HEK293 (cell line): Measurements from ENCODE around the gene NFATC3.

ENCODE experiments used
- FEZF1 ChIP-seq: fragments of 450-650 bp; formaldehyde crosslinking; IDR thresholded peaks from 2 replicates; pipeline ENCODE4 v1.5.1; 2016; ENCODE audit warnings: missing biosample characterization, missing genetic modification characterization
- KLF10 ChIP-seq: fragments of 450-650 bp; IDR thresholded peaks from 2 replicates; pipeline ENCODE4 v1.5.1; 2018; ENCODE audit warnings: missing biosample characterization, mild to moderate bottlenecking, missing genetic modification characterization
- PRDM2 ChIP-seq: fragments of 450-650 bp; formaldehyde crosslinking; IDR thresholded peaks from 2 replicates; pipeline ENCODE4 v1.5.1; 2016; ENCODE audit warnings: missing biosample characterization, missing genetic modification characterization, borderline replicate concordance
- WT1 ChIP-seq: fragments of 450-650 bp; formaldehyde crosslinking; IDR thresholded peaks from 2 replicates; pipeline ENCODE4 v1.5.1; 2016; ENCODE audit warnings: missing biosample characterization, missing genetic modification characterization
- ZBTB48 ChIP-seq: fragments of 450-650 bp; formaldehyde crosslinking; IDR thresholded peaks from 2 replicates; pipeline ENCODE4 v1.5.1; 2016; ENCODE audit warnings: missing biosample characterization, missing genetic modification characterization
- ZBTB6 ChIP-seq: fragments of 450-650 bp; formaldehyde crosslinking; IDR thresholded peaks from 2 replicates; pipeline ENCODE4 v1.5.1; 2017; ENCODE audit warnings: missing biosample characterization, missing genetic modification characterization
- ZIC2 ChIP-seq: fragments of 450-650 bp; formaldehyde crosslinking; IDR thresholded peaks from 2 replicates; pipeline ENCODE4 v1.5.1; 2016; ENCODE audit warnings: missing biosample characterization, missing genetic modification characterization
- ZNF175 ChIP-seq: fragments of 450-650 bp; formaldehyde crosslinking; IDR thresholded peaks from 2 replicates; pipeline ENCODE4 v1.5.1; 2016; ENCODE audit warnings: missing biosample characterization, missing genetic modification characterization
- ZNF2 ChIP-seq: fragments of 450-650 bp; formaldehyde crosslinking; IDR thresholded peaks from 2 replicates; pipeline ENCODE4 v1.5.1; 2016; ENCODE audit warnings: missing biosample characterization, missing genetic modification characterization
- ZNF24 ChIP-seq: fragments of 450-650 bp; formaldehyde crosslinking; IDR thresholded peaks from 2 replicates; pipeline ENCODE4 v1.5.1; 2016; ENCODE audit warnings: missing biosample characterization, missing genetic modification characterization
- ZNF292 ChIP-seq: fragments of 450-650 bp; formaldehyde crosslinking; IDR thresholded peaks from 2 replicates; pipeline ENCODE4 v1.5.1; 2016; ENCODE audit warnings: low read depth, missing biosample characterization, missing genetic modification characterization, borderline replicate concordance
- ZNF544 ChIP-seq: fragments of 450-650 bp; formaldehyde crosslinking; IDR thresholded peaks from 2 replicates; pipeline ENCODE4 v1.5.0; 2017; ENCODE audit warnings: missing biosample characterization, missing genetic modification characterization
- ZNF549 ChIP-seq: fragments of 450-650 bp; IDR thresholded peaks from 2 replicates; pipeline ENCODE4 v1.5.1; 2018; ENCODE audit warnings: missing biosample characterization, missing genetic modification characterization, mild to moderate bottlenecking, inconsistent platforms, moderate library complexity
- ZNF580 ChIP-seq: fragments of 450-650 bp; formaldehyde crosslinking; IDR thresholded peaks from 2 replicates; pipeline ENCODE4 v1.5.1; 2016; ENCODE audit warnings: missing biosample characterization, missing genetic modification characterization
- ZNF596 ChIP-seq: fragments of 450-650 bp; IDR thresholded peaks from 2 replicates; pipeline ENCODE4 v1.5.0; 2018; ENCODE audit warnings: missing biosample characterization, mild to moderate bottlenecking, missing genetic modification characterization, moderate library complexity
- ZNF600 ChIP-seq: fragments of 450-650 bp; formaldehyde crosslinking; IDR thresholded peaks from 2 replicates; pipeline ENCODE4 v1.5.1; 2016; ENCODE audit warnings: missing biosample characterization, missing genetic modification characterization
- ZNF624 ChIP-seq: fragments of 450-650 bp; formaldehyde crosslinking; IDR thresholded peaks from 2 replicates; pipeline ENCODE4 v1.5.1; 2017; ENCODE audit warnings: missing biosample characterization, missing genetic modification characterization
- ZNF692 ChIP-seq: fragments of 450-650 bp; formaldehyde crosslinking; IDR thresholded peaks from 2 replicates; pipeline ENCODE4 v1.5.1; 2016; ENCODE audit warnings: missing biosample characterization, missing genetic modification characterization
- ZNF747 ChIP-seq: fragments of 450-650 bp; formaldehyde crosslinking; IDR thresholded peaks from 2 replicates; pipeline ENCODE4 v1.5.1; 2016; ENCODE audit warnings: missing biosample characterization, missing genetic modification characterization
- ZNF843 ChIP-seq: fragments of 450-650 bp; formaldehyde crosslinking; IDR thresholded peaks from 2 replicates; pipeline ENCODE4 v1.5.1; 2016; ENCODE audit warnings: missing biosample characterization, missing genetic modification characterization
- TF ChIP-seq, protein P1 (sequence below): fragments of 450-650 bp; formaldehyde crosslinking; IDR thresholded peaks from 2 replicates; pipeline ENCODE4 v1.5.1; 2016; ENCODE audit warnings: missing biosample characterization, missing genetic modification characterization
- TF ChIP-seq, protein P2 (sequence below): fragments of 450-650 bp; formaldehyde crosslinking; IDR thresholded peaks from 2 replicates; pipeline ENCODE4 v1.5.1; 2017; ENCODE audit warnings: missing biosample characterization, missing genetic modification characterization
- TF ChIP-seq, protein P3 (sequence below): fragments of 450-650 bp; formaldehyde crosslinking; IDR thresholded peaks from 2 replicates; pipeline ENCODE4 v1.5.1; 2016; ENCODE audit warnings: missing biosample characterization, missing genetic modification characterization

The NFATC3 gene

DNA sequence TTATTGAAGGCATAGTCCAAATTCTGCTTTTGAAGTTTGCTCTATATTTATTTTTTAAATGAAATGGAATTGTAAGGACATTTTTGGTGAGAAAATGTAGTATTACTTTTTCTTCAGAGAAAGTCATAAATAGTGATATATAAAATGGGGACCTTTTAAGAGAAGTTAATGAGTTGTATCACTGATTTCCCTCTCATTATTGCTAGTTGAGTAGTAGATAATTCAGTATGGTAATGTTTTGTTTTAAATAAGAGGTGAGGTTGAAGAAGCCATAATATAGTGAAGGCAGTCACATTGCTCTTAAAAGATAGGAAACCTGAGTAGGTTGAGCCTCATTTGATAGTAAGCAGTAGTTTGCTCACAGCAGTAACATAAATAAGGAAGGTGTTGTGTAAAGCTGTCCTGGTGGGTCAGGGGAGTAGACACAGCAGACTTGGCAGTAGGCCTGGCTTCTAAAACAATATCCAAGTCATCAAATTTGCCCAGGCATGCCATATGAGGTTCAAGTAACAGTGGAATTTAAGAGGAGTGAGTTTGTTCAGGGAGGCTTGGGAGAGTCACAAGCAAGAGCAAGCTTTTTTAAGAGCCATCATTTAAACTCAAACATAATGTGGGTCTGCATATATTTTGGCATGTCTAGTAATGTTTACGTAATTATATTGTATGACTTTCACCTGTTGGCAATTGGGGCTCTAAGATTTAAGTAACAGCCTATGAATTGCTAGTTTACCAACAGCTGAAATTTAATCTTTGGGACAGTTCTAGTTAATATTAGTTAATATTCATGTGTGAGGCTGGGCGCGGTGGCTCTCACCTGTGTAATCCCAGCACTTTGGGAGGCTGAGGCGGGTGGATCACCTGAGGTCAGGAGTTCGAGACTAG lies 6.5 kb downstream of the NFATC3 start (continued):
- no peak for TF ChIP-seq ZNF544 (tag by site-specific recombination)
- TF ChIP-seq ZNF2, result 0 out of 2 replicates have a peak, but pooled peaks have one; percentile 19
- peak; percentile 60; the same call in 1 of the 2 replicates for TF ChIP-seq KLF10
- no peak for TF ChIP-seq PRDM2 (tag by site-specific recombination)
- TF ChIP-seq ZBTB6 (tag by site-specific recombination), result no peak
- TF ChIP-seq ZNF624 (tag by site-specific recombination), result no peak
- peak; percentile 80 for TF ChIP-seq FEZF1
- peak; percentile 81 for TF ChIP-seq ZIC2 (tag by site-specific recombination)
- TF ChIP-seq ZNF175 (tag by site-specific recombination), result no peak
- TF ChIP-seq, protein P1, sequence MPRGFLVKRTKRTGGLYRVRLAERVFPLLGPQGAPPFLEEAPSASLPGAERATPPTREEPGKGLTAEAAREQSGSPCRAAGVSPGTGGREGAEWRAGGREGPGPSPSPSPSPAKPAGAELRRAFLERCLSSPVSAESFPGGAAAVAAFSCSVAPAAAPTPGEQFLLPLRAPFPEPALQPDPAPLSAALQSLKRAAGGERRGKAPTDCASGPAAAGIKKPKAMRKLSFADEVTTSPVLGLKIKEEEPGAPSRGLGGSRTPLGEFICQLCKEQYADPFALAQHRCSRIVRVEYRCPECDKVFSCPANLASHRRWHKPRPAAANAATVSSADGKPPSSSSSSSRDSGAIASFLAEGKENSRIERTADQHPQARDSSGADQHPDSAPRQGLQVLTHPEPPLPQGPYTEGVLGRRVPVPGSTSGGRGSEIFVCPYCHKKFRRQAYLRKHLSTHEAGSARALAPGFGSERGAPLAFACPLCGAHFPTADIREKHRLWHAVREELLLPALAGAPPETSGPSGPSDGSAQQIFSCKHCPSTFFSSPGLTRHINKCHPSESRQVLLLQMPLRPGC (tag by site-specific recombination), result peak; percentile 50; the same call in 1 of the 2 replicates
- 0 out of 2 replicates have a peak, but pooled peaks have one; percentile 17 for TF ChIP-seq ZNF24
- TF ChIP-seq WT1, result peak; percentile 99
- peak; percentile 35; the same call in 1 of the 2 replicates for TF ChIP-seq ZNF580 (tag by site-specific recombination)
- TF ChIP-seq ZBTB48, result no peak
- no peak for TF ChIP-seq ZNF292 (tag by site-specific recombination)
- no peak for TF ChIP-seq ZNF747
- TF ChIP-seq, protein P2, sequence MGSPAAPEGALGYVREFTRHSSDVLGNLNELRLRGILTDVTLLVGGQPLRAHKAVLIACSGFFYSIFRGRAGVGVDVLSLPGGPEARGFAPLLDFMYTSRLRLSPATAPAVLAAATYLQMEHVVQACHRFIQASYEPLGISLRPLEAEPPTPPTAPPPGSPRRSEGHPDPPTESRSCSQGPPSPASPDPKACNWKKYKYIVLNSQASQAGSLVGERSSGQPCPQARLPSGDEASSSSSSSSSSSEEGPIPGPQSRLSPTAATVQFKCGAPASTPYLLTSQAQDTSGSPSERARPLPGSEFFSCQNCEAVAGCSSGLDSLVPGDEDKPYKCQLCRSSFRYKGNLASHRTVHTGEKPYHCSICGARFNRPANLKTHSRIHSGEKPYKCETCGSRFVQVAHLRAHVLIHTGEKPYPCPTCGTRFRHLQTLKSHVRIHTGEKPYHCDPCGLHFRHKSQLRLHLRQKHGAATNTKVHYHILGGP (tag by site-specific recombination), result no peak
- TF ChIP-seq, protein P3, sequence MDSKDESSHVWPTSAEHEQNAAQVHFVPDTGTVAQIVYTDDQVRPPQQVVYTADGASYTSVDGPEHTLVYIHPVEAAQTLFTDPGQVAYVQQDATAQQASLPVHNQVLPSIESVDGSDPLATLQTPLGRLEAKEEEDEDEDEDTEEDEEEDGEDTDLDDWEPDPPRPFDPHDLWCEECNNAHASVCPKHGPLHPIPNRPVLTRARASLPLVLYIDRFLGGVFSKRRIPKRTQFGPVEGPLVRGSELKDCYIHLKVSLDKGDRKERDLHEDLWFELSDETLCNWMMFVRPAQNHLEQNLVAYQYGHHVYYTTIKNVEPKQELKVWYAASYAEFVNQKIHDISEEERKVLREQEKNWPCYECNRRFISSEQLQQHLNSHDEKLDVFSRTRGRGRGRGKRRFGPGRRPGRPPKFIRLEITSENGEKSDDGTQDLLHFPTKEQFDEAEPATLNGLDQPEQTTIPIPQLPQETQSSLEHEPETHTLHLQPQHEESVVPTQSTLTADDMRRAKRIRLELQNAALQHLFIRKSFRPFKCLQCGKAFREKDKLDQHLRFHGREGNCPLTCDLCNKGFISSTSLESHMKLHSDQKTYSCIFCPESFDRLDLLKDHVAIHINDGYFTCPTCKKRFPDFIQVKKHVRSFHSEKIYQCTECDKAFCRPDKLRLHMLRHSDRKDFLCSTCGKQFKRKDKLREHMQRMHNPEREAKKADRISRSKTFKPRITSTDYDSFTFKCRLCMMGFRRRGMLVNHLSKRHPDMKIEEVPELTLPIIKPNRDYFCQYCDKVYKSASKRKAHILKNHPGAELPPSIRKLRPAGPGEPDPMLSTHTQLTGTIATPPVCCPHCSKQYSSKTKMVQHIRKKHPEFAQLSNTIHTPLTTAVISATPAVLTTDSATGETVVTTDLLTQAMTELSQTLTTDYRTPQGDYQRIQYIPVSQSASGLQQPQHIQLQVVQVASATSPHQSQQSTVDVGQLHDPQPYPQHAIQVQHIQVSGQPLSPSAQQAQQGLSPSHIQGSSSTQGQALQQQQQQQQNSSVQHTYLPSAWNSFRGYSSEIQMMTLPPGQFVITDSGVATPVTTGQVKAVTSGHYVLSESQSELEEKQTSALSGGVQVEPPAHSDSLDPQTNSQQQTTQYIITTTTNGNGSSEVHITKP (tag by site-specific recombination), result peak; percentile 26; the same call in 1 of the 2 replicates
- peak; percentile 57 for TF ChIP-seq ZNF692 (tag by site-specific recombination)
- peak; percentile 85 for TF ChIP-seq ZNF843 (tag by site-specific recombination)
- TF ChIP-seq ZNF596 (tag by site-specific recombination), result 0 out of 2 replicates have a peak, but pooled peaks have one; percentile 36
- TF ChIP-seq ZNF549 (tag by site-specific recombination), result no peak
- TF ChIP-seq ZNF600 (tag by site-specific recombination), result peak; percentile 75
